ENCODE data around the gene ULBP2. TPM values are rescaled to one million over a fixed set of nuclear protein-coding genes. Genes with fewer than 3 reads are reported as not detected.

Gene ULBP2, protein sequence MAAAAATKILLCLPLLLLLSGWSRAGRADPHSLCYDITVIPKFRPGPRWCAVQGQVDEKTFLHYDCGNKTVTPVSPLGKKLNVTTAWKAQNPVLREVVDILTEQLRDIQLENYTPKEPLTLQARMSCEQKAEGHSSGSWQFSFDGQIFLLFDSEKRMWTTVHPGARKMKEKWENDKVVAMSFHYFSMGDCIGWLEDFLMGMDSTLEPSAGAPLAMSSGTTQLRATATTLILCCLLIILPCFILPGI
- under 1 TPM; 0.41 to 0.74 (median 0.54) TPM for polyA plus RNA-seq (ENCODE audit: insufficient read length in 4 of 4)

DNA sequence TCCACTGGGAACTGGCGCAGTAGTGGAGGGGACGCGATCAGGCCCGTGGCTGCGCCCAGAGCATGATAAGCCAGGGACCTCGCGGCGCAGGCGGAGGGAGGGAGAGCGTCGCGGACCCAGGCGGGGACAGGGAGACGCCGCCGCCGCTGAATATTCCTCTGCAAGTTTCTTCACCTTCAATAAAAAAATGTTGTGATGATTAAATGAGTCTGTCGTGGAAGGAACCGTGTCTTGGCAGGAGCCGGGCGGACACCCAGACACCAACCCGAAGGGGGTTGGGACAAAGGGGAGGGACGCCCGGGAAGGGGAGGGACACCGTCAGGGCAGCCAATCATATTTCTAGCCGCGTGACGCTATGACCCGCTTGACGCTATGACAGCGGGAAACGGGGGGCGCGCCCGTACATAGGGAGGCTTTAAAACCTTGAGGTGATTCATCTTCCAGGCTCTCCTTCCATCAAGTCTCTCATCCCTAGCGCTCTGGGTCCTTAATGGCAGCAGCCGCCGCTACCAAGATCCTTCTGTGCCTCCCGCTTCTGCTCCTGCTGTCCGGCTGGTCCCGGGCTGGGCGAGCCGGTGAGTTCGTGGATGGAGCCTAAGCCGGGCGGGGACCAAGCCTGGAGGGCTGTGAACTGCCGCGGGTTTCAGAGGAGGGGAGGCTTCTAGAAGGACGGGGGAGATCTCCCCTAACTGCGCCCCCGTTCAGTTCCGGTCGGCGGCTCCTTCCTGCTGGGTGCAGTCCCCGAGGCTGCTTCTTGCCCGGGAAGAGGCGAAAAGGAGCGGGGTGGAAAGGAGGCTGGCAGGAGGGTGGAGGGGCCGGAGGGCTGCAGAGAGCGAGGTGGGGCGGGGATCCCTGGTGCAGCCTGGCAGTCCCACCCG lies at the start of gene ULBP2:
Gene ULBP2, plus strand, starts transcription at position 432 of the 878 bp plus-strand sequence. Its CDS starts 59 bp downstream, at position 491.
- DNase-seq (ENCODE audit: low read depth in 4 of 4, low spot score in 2 of 4), result peak in 2 of 4 donors; percentile 69 to 71

DNA sequence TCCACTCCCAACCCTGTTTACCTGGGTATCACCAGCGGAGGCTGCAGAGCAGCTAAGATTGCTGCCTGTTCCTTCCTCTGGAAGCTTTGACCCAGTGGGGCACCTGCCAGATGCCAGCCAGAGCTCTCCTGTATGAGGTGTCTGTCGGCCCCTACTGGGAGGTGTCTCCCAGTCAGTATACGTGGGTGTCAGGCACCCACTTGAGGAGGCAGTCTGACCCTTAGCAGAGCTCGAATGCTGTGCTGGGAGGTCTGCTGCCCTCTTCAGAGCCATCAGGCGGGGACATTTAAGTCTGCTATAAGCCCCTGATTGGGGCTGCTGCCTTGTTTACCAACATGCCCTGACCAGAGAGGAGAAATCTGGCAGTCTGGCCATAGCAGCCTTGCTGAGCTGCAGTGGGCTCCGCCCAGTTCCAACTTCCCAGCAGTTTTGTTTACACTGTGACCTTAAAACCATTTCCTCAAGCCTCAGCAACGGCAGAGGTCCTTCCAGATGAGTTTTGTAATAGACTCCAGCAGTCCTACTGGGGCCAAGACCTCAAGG lies 46.7 kb upstream of the ULBP2 start:
- no peak for DNase-seq (ENCODE audit: low read depth in 4 of 4, low spot score in 2 of 4)

- no peak for DNase-seq (ENCODE audit: low read depth in 4 of 4, low spot score in 2 of 4)
These were observed 46.0 kb upstream of the ULBP2 start for GRCh38 chr6:149895833-149896271.

- DNase-seq (ENCODE audit: low read depth in 4 of 4, low spot score in 2 of 4), result no peak
These were observed 45.3 kb upstream of the ULBP2 start for GRCh38 chr6:149896491-149896890.

DNA sequence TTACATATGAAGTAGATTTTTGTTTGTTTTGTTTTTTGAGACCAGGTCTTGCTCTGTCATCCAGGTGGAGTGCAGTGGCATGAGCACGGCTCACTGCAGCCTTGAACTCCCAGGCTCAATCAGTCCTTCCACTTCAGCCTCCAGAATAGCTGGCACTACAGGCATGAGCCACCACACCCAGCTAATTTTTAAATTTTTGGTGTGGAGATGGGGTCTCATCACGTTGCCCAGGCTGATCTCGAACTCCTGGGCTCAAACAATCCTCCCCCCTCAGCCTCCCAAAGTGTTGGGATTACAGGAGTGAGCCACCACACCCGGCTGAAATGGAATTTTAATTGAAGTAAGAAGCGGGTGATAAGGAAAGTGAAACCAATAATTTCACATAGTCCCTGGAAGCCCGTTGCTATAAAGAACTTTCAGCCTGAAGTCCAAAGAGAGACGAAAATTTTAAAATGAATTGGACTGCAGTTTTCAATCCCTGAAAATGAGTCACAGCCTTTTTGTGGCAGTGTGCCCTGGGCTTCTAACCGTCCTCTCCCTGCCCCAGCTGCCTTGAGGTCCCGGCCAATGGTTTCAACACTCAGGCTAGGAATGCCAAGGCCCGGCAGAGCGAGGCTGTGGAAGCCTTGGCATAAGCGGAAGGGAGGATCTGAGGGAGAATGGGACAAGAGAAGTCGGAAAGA lies 44.7 kb upstream of the ULBP2 start:
- no peak for DNase-seq (ENCODE audit: low read depth in 4 of 4, low spot score in 2 of 4)

DNA sequence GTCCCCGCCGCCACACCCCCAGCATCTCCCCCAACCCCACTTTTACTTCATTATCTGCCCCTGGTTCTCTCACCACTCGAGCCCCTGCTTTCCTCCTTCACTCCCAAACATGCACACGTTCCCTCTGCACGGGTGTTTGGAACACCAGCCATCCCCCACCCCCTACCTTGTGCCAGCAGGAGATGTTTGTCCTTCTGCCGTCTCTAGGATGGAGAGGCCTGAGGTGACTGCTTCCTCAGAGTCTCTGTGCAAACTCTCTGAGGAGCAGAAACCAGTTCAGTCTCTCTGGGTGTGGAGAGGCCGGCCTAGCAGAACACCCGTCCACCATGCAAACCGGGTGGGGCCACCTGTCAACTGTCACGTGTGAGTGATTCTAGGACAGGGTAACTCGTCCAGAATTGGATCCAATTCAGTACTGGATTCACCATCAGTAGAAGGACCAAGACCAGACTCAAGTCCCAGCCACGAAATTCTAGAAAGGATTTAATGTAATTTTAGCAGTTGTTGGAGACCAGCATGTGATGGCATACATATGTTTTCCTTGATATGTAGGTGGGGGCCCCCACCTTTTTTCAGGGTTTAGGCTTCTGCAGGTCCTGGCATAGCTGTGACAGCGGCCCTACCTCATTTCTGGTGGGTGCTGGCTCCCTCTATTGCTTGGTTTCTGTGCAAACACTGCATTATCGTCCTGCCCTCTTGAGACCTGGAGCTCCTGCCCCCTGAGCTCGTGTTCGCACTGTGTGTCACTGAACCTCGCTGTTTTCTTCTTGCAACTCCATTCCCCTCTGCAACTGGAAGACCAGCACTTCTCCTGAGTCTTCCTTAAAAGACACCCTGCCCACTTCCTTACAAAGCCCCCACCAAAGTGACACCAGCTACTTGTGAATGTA lies 43.7 kb upstream of the ULBP2 start, which contains the start of gene RAET1E:
Gene RAET1E, minus strand, starts transcription at position 259 of the 890 bp plus-strand sequence. CDS start 7,212 bp downstream, outside the sequence.
- no peak for DNase-seq (ENCODE audit: low read depth in 4 of 4, low spot score in 2 of 4)

DNA sequence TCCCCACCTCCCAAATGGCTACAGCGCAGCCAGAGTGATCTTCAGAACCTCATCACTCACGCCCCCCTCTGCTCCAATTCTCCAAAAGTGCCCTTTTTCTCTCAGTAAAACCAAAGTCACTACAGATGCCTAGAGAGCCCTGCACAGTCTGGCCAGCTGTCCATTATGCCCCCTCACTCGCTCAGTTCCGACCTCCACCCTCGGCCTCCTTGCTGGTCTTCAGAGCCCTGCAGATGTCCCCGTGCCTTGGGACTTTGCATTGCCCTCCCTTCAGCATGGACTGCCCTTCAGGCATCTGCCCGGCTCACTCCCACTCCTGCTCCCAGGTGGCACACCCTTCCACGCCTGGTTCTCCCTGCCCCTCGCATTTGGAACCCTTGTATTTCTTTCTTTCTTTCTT lies 42.8 kb upstream of the ULBP2 start:
- DNase-seq (ENCODE audit: low read depth in 4 of 4, low spot score in 2 of 4), result no peak

GRCh38 chr6:149899486-149899885 lies 42.3 kb upstream of the ULBP2 start:
- no peak for DNase-seq (ENCODE audit: low read depth in 4 of 4, low spot score in 2 of 4)

DNA sequence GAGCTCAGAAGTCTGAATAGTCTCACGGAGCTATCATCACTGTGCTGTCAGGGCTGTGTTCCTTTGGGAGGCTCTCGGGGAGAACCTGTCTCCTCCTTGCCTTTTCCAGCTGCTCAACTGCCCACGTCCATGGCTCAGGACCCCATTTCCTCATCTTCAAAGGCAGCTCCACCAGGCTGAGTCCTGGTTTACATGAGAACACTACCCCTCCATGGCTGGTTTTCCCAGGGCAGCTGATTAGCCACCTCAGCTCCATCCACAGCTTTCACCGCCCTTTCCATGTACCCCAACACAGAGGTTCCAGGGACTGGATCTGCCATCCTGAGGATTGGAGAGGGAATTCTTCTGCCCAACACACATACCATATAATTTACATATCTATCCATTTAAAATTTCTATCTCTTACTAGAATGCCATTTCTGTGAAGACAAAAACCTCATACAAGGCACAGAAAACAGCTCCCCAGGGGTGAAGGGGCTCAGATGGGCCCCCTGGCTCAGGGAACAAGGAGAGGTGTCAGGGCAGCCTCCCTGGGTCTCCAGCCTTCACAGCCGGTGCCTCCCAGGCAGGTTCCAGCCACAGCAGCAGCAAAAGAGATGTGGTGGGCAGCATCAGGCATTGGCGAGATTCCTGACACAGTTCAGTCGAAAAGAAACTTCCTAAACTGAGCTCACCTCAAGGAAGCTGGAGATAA lies 41.7 kb upstream of the ULBP2 start:
- DNase-seq (ENCODE audit: low read depth in 4 of 4, low spot score in 2 of 4), result no peak

DNA sequence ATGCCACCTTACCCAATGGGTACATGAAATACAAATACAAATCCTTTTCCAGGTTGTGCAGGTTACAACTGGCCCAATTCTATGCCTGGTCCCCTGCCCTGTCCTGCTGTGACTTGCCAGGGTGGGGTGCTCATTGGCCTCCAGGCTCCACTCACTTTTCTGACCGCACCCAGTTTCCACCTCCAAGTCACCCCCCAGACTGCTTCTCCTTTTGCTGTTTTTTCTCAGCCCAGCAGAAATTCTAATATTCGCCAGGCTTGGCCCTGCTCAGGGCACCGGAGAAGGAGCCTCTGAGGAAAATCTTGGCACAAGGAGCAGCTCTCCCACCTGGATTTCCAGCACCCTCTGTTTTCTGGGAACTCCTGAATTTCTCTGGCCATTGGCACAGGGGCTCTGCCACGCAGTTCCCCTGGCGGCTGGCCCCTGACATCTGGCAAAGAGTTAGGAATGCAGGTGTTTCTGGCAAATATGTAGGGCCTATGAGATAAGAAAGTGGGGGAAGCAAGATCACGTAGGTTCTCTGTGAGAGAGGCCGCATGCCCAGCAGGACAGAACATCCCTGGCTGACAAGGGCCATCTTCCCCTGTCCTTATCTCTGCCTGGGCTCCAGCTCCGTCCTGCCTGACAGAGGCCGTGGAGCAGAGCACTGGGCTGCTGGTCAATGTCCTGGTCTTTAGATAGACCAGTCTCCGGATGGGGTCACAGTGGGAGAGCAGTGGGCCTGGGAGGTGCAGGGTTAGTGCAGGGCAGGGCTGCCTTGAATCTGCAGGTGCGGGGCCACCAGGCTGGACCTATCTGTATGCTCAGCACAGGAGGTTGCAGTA lies 41.0 kb upstream of the ULBP2 start:
- no peak for DNase-seq (ENCODE audit: low read depth in 4 of 4, low spot score in 2 of 4)

DNA sequence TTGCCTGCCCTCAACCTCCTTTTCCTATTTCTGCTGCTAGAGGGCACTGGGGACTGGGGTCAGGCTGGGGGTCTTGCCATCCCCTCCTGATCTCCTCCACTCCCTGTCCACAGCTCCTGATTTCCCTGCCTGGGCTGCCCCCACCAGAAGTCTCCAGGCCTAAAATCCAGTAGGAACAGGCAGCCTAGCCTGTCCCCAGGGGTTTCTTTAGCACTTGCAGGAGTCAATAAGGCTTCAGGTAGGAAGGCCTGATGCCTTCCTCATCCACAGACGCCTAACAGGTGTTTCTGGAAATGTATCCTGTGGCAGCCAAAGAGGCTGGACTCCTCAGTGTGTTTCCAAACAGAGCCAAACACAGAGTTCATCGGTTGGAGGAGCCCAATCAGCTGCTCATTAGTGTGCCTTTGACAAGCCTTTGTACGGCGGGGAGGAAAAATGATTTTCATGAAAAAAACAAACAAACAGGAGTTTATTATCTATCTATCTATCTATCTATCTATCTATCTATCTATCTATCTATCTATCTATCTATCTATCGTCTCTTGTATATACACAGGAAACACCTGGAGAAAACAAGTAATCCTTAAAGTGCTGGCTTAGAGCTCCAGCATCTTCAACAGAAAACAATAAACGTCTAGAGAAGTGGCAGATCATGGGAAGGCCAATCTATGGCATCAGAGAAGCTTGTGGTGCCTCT lies 40.2 kb upstream of the ULBP2 start:
- no peak for DNase-seq (ENCODE audit: low read depth in 4 of 4, low spot score in 2 of 4)

GRCh38 chr6:149903938-149904611 lies 37.7 kb upstream of the ULBP2 start:
- no peak for DNase-seq (ENCODE audit: low read depth in 4 of 4, low spot score in 2 of 4)

DNA sequence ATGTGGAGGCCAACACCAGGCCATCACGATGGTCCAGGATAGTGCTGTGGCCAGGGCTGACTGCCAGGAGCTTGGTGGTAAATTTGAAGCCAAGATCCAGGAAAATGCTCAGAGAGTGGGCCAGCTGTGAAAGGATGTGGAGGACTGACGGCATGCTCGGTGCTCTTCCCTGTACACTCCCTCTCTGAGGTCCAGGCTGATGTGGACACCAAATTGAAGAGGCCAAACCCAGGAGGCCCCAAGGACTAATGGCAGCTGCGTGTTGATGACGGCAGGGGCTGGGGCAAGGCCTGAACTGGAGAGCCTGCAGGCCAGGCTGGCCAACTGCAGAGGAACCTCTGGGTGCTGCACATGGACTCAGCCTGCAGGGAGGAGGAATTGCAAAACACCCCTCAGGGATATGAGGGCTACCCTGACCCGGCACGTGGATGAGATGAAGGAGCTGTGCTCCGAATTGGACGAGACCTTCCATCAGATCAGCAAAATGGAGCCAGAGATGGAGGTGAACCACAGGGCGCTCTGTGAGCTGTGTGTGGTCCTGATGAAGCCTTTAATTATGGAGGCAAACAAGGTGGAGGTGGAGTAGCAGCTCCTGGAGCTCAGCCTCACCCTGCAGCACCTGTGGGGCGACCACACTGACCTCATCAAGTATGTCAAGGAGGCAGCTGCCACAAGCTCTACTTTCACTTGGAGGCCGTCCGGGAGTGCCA lies 37.0 kb upstream of the ULBP2 start:
- DNase-seq (ENCODE audit: low read depth in 4 of 4, low spot score in 2 of 4), result no peak

GRCh38 chr6:149905371-149905910 lies 36.4 kb upstream of the ULBP2 start:
- no peak for DNase-seq (ENCODE audit: low read depth in 4 of 4, low spot score in 2 of 4)

DNA sequence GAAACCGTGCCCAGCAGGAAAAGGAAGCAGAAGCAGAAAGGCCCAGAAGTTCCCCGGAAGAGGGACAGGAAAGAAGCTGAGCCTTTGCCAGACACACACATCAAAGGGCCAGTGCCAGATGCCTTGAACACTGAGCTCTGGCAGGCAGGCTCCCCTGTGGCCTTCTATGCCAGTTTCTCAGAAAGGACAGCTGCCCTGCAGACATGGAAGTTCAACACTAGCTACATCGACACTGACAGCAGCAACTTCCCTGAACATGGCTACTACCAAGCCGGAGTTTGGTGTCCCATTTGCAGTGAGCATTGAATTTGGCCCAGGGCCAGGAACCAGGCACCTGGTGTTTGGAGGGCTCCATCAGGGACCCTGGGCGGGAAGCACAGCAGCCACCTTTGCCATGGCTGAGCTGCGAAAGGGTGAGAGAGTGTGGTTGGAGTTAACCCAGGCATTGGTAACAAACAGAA lies 35.9 kb upstream of the ULBP2 start:
- no peak for DNase-seq (ENCODE audit: low read depth in 4 of 4, low spot score in 2 of 4)

DNA sequence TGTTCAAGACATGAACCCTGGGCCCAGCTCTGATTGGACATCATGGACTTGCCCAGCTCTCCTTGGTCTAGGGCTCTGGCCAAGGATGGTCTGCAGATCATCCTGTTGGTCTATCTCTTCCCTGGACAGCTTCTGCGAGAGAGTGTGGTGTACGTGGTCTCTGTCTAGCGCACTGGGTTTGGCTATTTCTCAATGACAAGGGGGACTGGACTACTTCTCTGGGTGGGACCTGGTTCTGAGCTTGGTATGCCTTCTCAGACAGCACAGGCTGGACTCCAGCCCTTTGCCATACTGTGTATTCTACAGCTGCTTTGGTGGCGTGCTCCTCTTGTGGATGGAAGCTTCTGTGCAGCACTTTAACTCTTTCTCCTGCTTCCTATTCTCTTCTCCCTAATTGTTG lies 35.4 kb upstream of the ULBP2 start:
- no peak for DNase-seq (ENCODE audit: low read depth in 4 of 4, low spot score in 2 of 4)
